C4-2B (cell line): ENCODE results near the gene ATP6V0C.

Experiments used
- CTCF ChIP-seq: fragments of 450-650 bp; conservative IDR thresholded peaks from 2 replicates; pipeline ENCODE4 v1.5.1; 2017; ENCODE audit warnings: mild to moderate bottlenecking
- ZFX ChIP-seq: fragments of 450-650 bp; IDR thresholded peaks from 2 replicates; pipeline ENCODE4 v1.6.1; 2017

GRCh38 chr16:2468725-2469398, 44.9 kb upstream of the ATP6V0C start:
- TF ChIP-seq CTCF (no peak), ZFX (no peak)
